Measurements from ENCODE around the gene VPS41.
A peak's percentile ranks its signal among the peaks of the same experiment; 100 is the strongest.

VPS41 gene

GRCh38 chr7:38798552-38799267 is 110.3 kb downstream of the VPS41 start:
- H3K4me2 ChIP-seq (ENCODE audit: low read depth, low read length, poor library complexity, severe bottlenecking), result no peak overlapping the region
- H3K9me2 ChIP-seq (replicated peaks; ENCODE audit: low read depth, low read length), result no peaks in the 10 kb centered on the region
- no peak overlapping the region for H2AFZ ChIP-seq (ENCODE audit: low read length)
- TF ChIP-seq EZH2phosphoT487 (IDR thresholded peaks at IDR 0.05; ENCODE audit: borderline replicate concordance) (no peak), CTCF (conservative IDR thresholded peaks at IDR 0.05; ENCODE audit: low read length) (no peak)
- H3K9ac ChIP-seq (ENCODE audit: low read depth, low read length, poor library complexity, severe bottlenecking), result no peak overlapping the region
- H3K79me2 ChIP-seq (ENCODE audit: insufficient read depth, low read length), result no peaks in the 10 kb centered on the region
- no peaks in the 10 kb centered on the region for H3K27me3 ChIP-seq (ENCODE audit: insufficient read depth, low read length, poor library complexity, severe bottlenecking)
- H3K36me3 ChIP-seq (ENCODE audit: insufficient read depth, low read length), result peaks cover 5% of the 10 kb centered on the region; the same call in 1 of the 2 replicates
- no peak overlapping the region for H3K4me3 ChIP-seq (ENCODE audit: low read length, poor library complexity, severe bottlenecking)
- no peaks in the 10 kb centered on the region for H3F3A ChIP-seq (ENCODE audit: low read depth)
- H3K4me1 ChIP-seq (ENCODE audit: insufficient read depth, low read length, poor library complexity, severe bottlenecking), result no peaks in the 10 kb centered on the region
- H3K9me3 ChIP-seq (ENCODE audit: insufficient read depth, low read depth, low read length), result no peaks in the 10 kb centered on the region
- H4K20me1 ChIP-seq (ENCODE audit: insufficient read depth, low read length, poor library complexity, severe bottlenecking), result no peaks in the 10 kb centered on the region

- H3K4me2 ChIP-seq (ENCODE audit: low read depth, low read length, poor library complexity, severe bottlenecking), result no peak overlapping the region
- peaks cover 5% of the 10 kb centered on the region; the same call in 1 of the 2 replicates for H3K36me3 ChIP-seq (ENCODE audit: insufficient read depth, low read length)
- no peaks in the 10 kb centered on the region for H3F3A ChIP-seq (ENCODE audit: low read depth)
- H3K79me2 ChIP-seq (ENCODE audit: insufficient read depth, low read length), result no peaks in the 10 kb centered on the region
- H4K20me1 ChIP-seq (ENCODE audit: insufficient read depth, low read length, poor library complexity, severe bottlenecking), result no peaks in the 10 kb centered on the region
- H3K9me3 ChIP-seq (ENCODE audit: insufficient read depth, low read depth, low read length), result no peaks in the 10 kb centered on the region
- H3K4me1 ChIP-seq (ENCODE audit: insufficient read depth, low read length, poor library complexity, severe bottlenecking), result no peaks in the 10 kb centered on the region
- TF ChIP-seq CTCF (conservative IDR thresholded peaks at IDR 0.05; ENCODE audit: low read length) (peak; percentile 94), EZH2phosphoT487 (IDR thresholded peaks at IDR 0.05; ENCODE audit: borderline replicate concordance) (no peak)
- no peak overlapping the region for H3K4me3 ChIP-seq (ENCODE audit: low read length, poor library complexity, severe bottlenecking)
- H3K9me2 ChIP-seq (replicated peaks; ENCODE audit: low read depth, low read length), result no peaks in the 10 kb centered on the region
- no peaks in the 10 kb centered on the region for H3K27me3 ChIP-seq (ENCODE audit: insufficient read depth, low read length, poor library complexity, severe bottlenecking)
- H3K9ac ChIP-seq (ENCODE audit: low read depth, low read length, poor library complexity, severe bottlenecking), result no peak overlapping the region
- H2AFZ ChIP-seq (ENCODE audit: low read length), result no peak overlapping the region
Observed at GRCh38 chr7:38796626-38797501, 112.1 kb downstream of the VPS41 start.

GRCh38 chr7:38795593-38795992 is 113.4 kb downstream of the VPS41 start:
- no peaks in the 10 kb centered on the region for H3F3A ChIP-seq (ENCODE audit: low read depth)
- H3K27me3 ChIP-seq (ENCODE audit: insufficient read depth, low read length, poor library complexity, severe bottlenecking), result no peaks in the 10 kb centered on the region
- H4K20me1 ChIP-seq (ENCODE audit: insufficient read depth, low read length, poor library complexity, severe bottlenecking), result no peaks in the 10 kb centered on the region
- no peak overlapping the region for H3K4me3 ChIP-seq (ENCODE audit: low read length, poor library complexity, severe bottlenecking)
- no peaks in the 10 kb centered on the region for H3K9me2 ChIP-seq (replicated peaks; ENCODE audit: low read depth, low read length)
- H3K4me1 ChIP-seq (ENCODE audit: insufficient read depth, low read length, poor library complexity, severe bottlenecking), result no peaks in the 10 kb centered on the region
- no peak for TF ChIP-seq CTCF (conservative IDR thresholded peaks at IDR 0.05; ENCODE audit: low read length)
- TF ChIP-seq EZH2phosphoT487 (IDR thresholded peaks at IDR 0.05; ENCODE audit: borderline replicate concordance), result no peak
- no peaks in the 10 kb centered on the region for H3K9me3 ChIP-seq (ENCODE audit: insufficient read depth, low read depth, low read length)
- H2AFZ ChIP-seq (ENCODE audit: low read length), result no peak overlapping the region
- no peaks in the 10 kb centered on the region for H3K79me2 ChIP-seq (ENCODE audit: insufficient read depth, low read length)
- H3K9ac ChIP-seq (ENCODE audit: low read depth, low read length, poor library complexity, severe bottlenecking), result no peak overlapping the region
- H3K4me2 ChIP-seq (ENCODE audit: low read depth, low read length, poor library complexity, severe bottlenecking), result no peak overlapping the region
- peaks cover 5% of the 10 kb centered on the region; the same call in 1 of the 2 replicates for H3K36me3 ChIP-seq (ENCODE audit: insufficient read depth, low read length)

Data from Loucy (cell line).